Head of caudate nucleus (tissue), 42 donors: ENCODE measurements around the gene TNK1.
A peak's percentile ranks its signal among the peaks of the same experiment; 100 is the strongest.

Experiments used
- DNase-seq, 42 donors: peaks; one replicate each; pipeline versions ENCODE4 v3.0.0 to v3.0.0-alpha.2; 2020 to 2021; ENCODE audit warnings: mixed read lengths in 7 of 42
- intact Hi-C: fragments of 100-400 bp; cut with DNase I; formaldehyde crosslinking; loops from one replicate; pipeline ENCODE4 v1.15.0; 2022

The TNK1 gene

GRCh38 chr17:7421186-7421585 lies 40.3 kb downstream of the TNK1 start:
- DNase-seq: no peak
- intact Hi-C loops: no loop called here

- intact Hi-C loops: no loop called here
Measured at GRCh38 chr17:7423679-7424078, 42.8 kb downstream of the TNK1 start.

GRCh38 chr17:7425316-7425715 lies 44.4 kb downstream of the TNK1 start, which contains the start of gene SPEM2:
Gene SPEM2 (plus strand): TSS chr17:7425616. CDS start chr17:7425689, 73 bp downstream.
- intact Hi-C loops: no loop called here
- no peak for DNase-seq

More at GRCh38 chr17:7423679-7424078, 42.8 kb downstream of the TNK1 start:
- no peak for DNase-seq

GRCh38 chr17:7425756-7426155 lies 44.9 kb downstream of the TNK1 start:
- intact Hi-C loops: no loop called here
- no peak for DNase-seq

- no peak for DNase-seq
- intact Hi-C loops: no loop called here
Measured at GRCh38 chr17:7426203-7426863, 45.4 kb downstream of the TNK1 start.

GRCh38 chr17:7426896-7427489 lies 46.1 kb downstream of the TNK1 start:
- intact Hi-C loops: no loop called here
- DNase-seq: no peak

GRCh38 chr17:7427549-7427948 lies 46.7 kb downstream of the TNK1 start:
- no peak for DNase-seq
- intact Hi-C loops: no loop called here

GRCh38 chr17:7428557-7428956 lies 47.7 kb downstream of the TNK1 start, which contains the start of gene SPEM3:
Gene SPEM3 (plus strand): TSS chr17:7428857. CDS start chr17:7428903, 46 bp downstream.
- intact Hi-C loops: no loop called here
- DNase-seq: no peak

- no peak for DNase-seq
- intact Hi-C loops: loop anchor here (10.0 kb wide), 1 partner anchor 75 kb away; the partner anchor contains the start of genes KCTD11 and TMEM95
Measured at GRCh38 chr17:7429722-7430121, 48.8 kb downstream of the TNK1 start.

- no peak for DNase-seq
- intact Hi-C loops: loop anchor here (10.0 kb wide), 1 partner anchor 76 kb away; the partner anchor contains the start of genes KCTD11 and TMEM95
Measured at GRCh38 chr17:7431231-7431630, 50.3 kb downstream of the TNK1 start.

GRCh38 chr17:7432296-7432695 lies 51.4 kb downstream of the TNK1 start:
- intact Hi-C loops: loop anchor here (10.0 kb wide), 1 partner anchor 77 kb away; the partner anchor contains the start of genes KCTD11 and TMEM95
- DNase-seq: no peak

- intact Hi-C loops: loop anchor here (2.0 to 10.0 kb wide), 3 partner anchors 41 to 125 kb away; partner anchors contain the start of genes KCTD11, SENP3, TMEM95 and ZBTB4
- peak in 1 of 42 donors; percentile 12 for DNase-seq
Measured at GRCh38 chr17:7435676-7436555, 55.0 kb downstream of the TNK1 start.

GRCh38 chr17:7436556-7437368 lies 55.9 kb downstream of the TNK1 start:
- intact Hi-C loops: loop anchor here (2.0 to 10.0 kb wide), 3 partner anchors 41 to 124 kb away; partner anchors contain the start of genes KCTD11, SENP3, TMEM95 and ZBTB4
- peak; percentile 42 to 90 (median 80) for DNase-seq

- intact Hi-C loops: loop anchor here (2.0 to 10.0 kb wide), 3 partner anchors 40 to 123 kb away; partner anchors contain the start of genes KCTD11, SENP3, TMEM95 and ZBTB4
- no peak for DNase-seq
Measured at GRCh38 chr17:7437369-7437863, 56.5 kb downstream of the TNK1 start.

GRCh38 chr17:7437950-7438614 lies 57.2 kb downstream of the TNK1 start:
- intact Hi-C loops: loop anchor here (2.0 to 10.0 kb wide), 3 partner anchors 39 to 123 kb away; partner anchors contain the start of genes KCTD11, SENP3, TMEM95 and ZBTB4
- DNase-seq: peak in 40 of 42 donors; percentile 42 to 84 (median 68)

GRCh38 chr17:7438656-7439460 lies 58.0 kb downstream of the TNK1 start:
- intact Hi-C loops: loop anchor here (5.0 to 10.0 kb wide), 2 partner anchors 38 to 84 kb away; partner anchors contain the start of genes KCTD11, TMEM95 and ZBTB4
- no peak for DNase-seq
